ENCODE data around the gene MMP25. TPM values are rescaled to one million over a fixed set of nuclear protein-coding genes. Genes with fewer than 3 reads are reported as not detected.
A peak's percentile ranks its signal among the peaks of the same experiment; 100 is the strongest.

The MMP25 gene
- total and polyA plus RNA-seq, 10 of the 15 experiments (the other 5 are each of a cell fraction or from before 2014, with no cell fraction given) = 0.03 to 0.36 (median 0.13) TPM; not detected in 1

DNA sequence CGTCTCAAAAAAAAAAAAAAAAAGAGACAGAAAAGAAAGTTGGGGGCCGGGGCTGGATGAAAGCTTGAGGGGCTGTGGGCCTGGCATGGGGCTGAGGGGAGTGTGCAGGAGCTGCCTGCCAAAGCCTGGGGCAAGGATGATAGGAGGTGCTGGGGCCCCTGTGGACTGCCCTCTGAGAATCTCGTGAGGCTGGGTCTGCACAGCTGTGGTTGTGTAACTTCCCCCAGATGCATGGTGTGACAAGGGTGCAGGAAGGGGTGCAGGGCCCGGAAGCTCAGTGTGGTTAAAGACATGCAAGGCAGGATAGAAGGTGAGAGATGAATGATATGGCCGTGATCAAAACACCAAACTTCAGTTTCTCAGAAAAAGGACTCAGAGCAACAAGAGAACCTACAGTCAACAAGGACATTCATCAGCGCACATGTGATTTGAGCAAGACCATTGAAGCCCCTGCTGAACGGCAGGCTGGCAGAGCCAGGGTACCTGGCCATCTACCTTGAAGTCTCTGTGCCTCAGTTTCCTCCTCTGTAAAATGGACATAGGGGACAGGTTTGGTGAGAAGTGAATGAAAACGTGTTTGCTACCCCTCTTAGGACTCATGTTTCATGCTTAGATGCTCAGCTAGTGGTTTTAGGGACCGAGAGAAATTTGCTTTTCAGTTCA, 28.6 kb downstream of the MMP25 start (continued):
- TF ChIP-seq, protein P1, sequence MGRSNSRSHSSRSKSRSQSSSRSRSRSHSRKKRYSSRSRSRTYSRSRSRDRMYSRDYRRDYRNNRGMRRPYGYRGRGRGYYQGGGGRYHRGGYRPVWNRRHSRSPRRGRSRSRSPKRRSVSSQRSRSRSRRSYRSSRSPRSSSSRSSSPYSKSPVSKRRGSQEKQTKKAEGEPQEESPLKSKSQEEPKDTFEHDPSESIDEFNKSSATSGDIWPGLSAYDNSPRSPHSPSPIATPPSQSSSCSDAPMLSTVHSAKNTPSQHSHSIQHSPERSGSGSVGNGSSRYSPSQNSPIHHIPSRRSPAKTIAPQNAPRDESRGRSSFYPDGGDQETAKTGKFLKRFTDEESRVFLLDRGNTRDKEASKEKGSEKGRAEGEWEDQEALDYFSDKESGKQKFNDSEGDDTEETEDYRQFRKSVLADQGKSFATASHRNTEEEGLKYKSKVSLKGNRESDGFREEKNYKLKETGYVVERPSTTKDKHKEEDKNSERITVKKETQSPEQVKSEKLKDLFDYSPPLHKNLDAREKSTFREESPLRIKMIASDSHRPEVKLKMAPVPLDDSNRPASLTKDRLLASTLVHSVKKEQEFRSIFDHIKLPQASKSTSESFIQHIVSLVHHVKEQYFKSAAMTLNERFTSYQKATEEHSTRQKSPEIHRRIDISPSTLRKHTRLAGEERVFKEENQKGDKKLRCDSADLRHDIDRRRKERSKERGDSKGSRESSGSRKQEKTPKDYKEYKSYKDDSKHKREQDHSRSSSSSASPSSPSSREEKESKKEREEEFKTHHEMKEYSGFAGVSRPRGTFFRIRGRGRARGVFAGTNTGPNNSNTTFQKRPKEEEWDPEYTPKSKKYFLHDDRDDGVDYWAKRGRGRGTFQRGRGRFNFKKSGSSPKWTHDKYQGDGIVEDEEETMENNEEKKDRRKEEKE (IDR thresholded peaks at IDR 0.05) = no peak
- no peak for TF ChIP-seq ZZZ3 (IDR thresholded peaks at IDR 0.05; ENCODE audit: control insufficient read depth, insufficient read length, low read depth)
- TF ChIP-seq, protein P2, sequence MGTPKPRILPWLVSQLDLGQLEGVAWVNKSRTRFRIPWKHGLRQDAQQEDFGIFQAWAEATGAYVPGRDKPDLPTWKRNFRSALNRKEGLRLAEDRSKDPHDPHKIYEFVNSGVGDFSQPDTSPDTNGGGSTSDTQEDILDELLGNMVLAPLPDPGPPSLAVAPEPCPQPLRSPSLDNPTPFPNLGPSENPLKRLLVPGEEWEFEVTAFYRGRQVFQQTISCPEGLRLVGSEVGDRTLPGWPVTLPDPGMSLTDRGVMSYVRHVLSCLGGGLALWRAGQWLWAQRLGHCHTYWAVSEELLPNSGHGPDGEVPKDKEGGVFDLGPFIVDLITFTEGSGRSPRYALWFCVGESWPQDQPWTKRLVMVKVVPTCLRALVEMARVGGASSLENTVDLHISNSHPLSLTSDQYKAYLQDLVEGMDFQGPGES (IDR thresholded peaks at IDR 0.05) = no peak
- TF ChIP-seq MXI1 (IDR thresholded peaks at IDR 0.05; ENCODE audit: low read depth, low read length) = no peak
- TF ChIP-seq CHD4 (IDR thresholded peaks at IDR 0.05) = no peak
- peak; percentile 64 for TF ChIP-seq POLR2A (IDR thresholded peaks at IDR 0.05; ENCODE audit: low read depth, low read length)

DNA sequence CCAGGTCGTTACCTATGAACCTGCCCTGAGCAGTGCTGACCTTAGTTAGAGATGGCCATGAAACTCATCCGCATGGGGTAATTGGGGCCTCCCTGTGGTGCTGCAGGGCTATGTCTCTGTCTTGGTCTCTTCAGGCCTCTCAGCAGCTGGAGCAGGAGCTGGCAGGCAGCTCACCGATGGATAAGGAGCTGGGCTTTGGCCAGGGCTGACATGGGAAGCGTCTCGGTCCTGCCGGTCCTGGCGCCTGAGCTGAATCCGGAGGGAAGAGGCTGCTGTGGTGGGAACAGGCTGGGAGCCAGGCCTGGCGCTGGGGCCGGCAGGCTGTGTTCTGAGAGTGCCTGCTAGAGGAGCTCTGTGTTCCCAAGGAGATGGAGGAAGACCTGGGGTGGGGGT, 29.2 kb downstream of the MMP25 start:
- H3K36me3 ChIP-seq (ENCODE audit: control insufficient read depth in 2 of 2, insufficient read depth in 2 of 2, low read length in 1 of 2) = no peaks in the 10 kb centered on the region
- H3K27me3 ChIP-seq (replicated peaks in 1 of 2; ENCODE audit: control insufficient read depth in 2 of 2, insufficient read depth in 2 of 2, low read length in 1 of 2) = no peaks in the 10 kb centered on the region
- FAIRE-seq = no peak
- ChIA-PET SMC1A (ENCODE audit: uncharacterized antibody, unreplicated experiment) (interaction anchor here (1.0 to 6.1 kb wide), 6 partner anchors 10 to 56 kb away, joined by 3 to 52 read pairs (median 7); partner anchors contain the start of gene IL32), POLR2A (interaction anchor here (1.0 to 4.4 kb wide), 3 partner anchors 10 to 59 kb away, joined by 4 to 38 read pairs (median 10); partner anchors contain the start of genes IL32 and ZNF213), CTCF (interaction anchor here (0.9 to 6.0 kb wide), 9 partner anchors 11 to 53 kb away, joined by 3 to 42 read pairs (median 9); partner anchors contain the start of gene IL32), RAD21 (ENCODE audit: unreplicated experiment) (interaction anchor here (1.1 to 3.5 kb wide), 5 partner anchors 9 to 61 kb away, joined by 3 to 14 read pairs (median 4); partner anchors contain the start of gene IL32)
- peaks cover 45% of the 10 kb centered on the region for H3K4me1 ChIP-seq (ENCODE audit: control insufficient read depth, insufficient read depth, low read length)
- H2AFZ ChIP-seq (ENCODE audit: control insufficient read depth, low read depth, low read length) = no peak overlapping the region
- intact Hi-C loops (cut with micrococcal nuclease; ENCODE audit: unreplicated experiment) (no loop called here), in situ Hi-C loops (cut with MboI) (no loop called here)
- H3K9ac ChIP-seq (ENCODE audit: control insufficient read depth, insufficient read depth, low read length) = peak overlapping the region; percentile 49
- no TSS peak for BruUV-seq (replicated peaks)
- H3K4me2 ChIP-seq (ENCODE audit: control insufficient read depth, insufficient read depth) = peak overlapping the region; percentile 72
- peak overlapping the region; percentile 55 for H3K4me3 ChIP-seq
- no peaks in the 10 kb centered on the region for H3K79me2 ChIP-seq (ENCODE audit: control insufficient read depth, insufficient read depth, low read length)
- no peak for DNase-seq (ENCODE audit: low read depth, low spot score)
- H3K9me3 ChIP-seq (replicated peaks; ENCODE audit: control insufficient read depth, insufficient read depth, low read length) = peaks cover 8% of the 10 kb centered on the region
- peak; percentile 42 for ATAC-seq
- no peaks in the 10 kb centered on the region for H4K20me1 ChIP-seq (ENCODE audit: control insufficient read depth, insufficient read depth)
- WGBS (ENCODE audit: insufficient coverage, insufficient replicate concordance, low lambda C conversion rate, missing lambda C conversion rate) = 79% methylated on average over 8 of the region's 10 CpGs
- peak overlapping the region; percentile 77 for H3K27ac ChIP-seq (ENCODE audit: control insufficient read depth, insufficient read depth)
- TF ChIP-seq, protein P3, sequence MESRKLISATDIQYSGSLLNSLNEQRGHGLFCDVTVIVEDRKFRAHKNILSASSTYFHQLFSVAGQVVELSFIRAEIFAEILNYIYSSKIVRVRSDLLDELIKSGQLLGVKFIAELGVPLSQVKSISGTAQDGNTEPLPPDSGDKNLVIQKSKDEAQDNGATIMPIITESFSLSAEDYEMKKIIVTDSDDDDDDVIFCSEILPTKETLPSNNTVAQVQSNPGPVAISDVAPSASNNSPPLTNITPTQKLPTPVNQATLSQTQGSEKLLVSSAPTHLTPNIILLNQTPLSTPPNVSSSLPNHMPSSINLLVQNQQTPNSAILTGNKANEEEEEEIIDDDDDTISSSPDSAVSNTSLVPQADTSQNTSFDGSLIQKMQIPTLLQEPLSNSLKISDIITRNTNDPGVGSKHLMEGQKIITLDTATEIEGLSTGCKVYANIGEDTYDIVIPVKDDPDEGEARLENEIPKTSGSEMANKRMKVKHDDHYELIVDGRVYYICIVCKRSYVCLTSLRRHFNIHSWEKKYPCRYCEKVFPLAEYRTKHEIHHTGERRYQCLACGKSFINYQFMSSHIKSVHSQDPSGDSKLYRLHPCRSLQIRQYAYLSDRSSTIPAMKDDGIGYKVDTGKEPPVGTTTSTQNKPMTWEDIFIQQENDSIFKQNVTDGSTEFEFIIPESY (IDR thresholded peaks at IDR 0.05) = no peak
- TF ChIP-seq RFX5 (IDR thresholded peaks at IDR 0.05; ENCODE audit: low read depth, low read length) = no peak
- no peak for TF ChIP-seq NR2F1 (conservative IDR thresholded peaks at IDR 0.05)
- no peak for TF ChIP-seq SUZ12 (IDR thresholded peaks at IDR 0.05; ENCODE audit: unreplicated experiment)
- TF ChIP-seq KDM1A (IDR thresholded peaks at IDR 0.05; ENCODE audit: borderline replicate concordance) = no peak
- TF ChIP-seq, protein P4, sequence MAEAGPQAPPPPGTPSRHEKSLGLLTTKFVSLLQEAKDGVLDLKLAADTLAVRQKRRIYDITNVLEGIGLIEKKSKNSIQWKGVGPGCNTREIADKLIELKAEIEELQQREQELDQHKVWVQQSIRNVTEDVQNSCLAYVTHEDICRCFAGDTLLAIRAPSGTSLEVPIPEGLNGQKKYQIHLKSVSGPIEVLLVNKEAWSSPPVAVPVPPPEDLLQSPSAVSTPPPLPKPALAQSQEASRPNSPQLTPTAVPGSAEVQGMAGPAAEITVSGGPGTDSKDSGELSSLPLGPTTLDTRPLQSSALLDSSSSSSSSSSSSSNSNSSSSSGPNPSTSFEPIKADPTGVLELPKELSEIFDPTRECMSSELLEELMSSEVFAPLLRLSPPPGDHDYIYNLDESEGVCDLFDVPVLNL (IDR thresholded peaks at IDR 0.05; ENCODE audit: low read depth, low read length) = no peak
- TF ChIP-seq FOS (IDR thresholded peaks at IDR 0.05; ENCODE audit: borderline replicate concordance, extremely low read depth, insufficient read length) = no peak
